Glomerular visceral epithelial cell (primary cell): Measurements from ENCODE around the gene ARFGAP2.

Experiments used
- DNase-seq: peaks from one replicate; pipeline ENCODE4 v3.0.0-alpha.2; 2016; ENCODE audit errors: extremely low spot score

Gene ARFGAP2

GRCh38 chr11:47171061-47171838 is 5.4 kb downstream of the ARFGAP2 start:
- DNase-seq: no peak

DNA sequence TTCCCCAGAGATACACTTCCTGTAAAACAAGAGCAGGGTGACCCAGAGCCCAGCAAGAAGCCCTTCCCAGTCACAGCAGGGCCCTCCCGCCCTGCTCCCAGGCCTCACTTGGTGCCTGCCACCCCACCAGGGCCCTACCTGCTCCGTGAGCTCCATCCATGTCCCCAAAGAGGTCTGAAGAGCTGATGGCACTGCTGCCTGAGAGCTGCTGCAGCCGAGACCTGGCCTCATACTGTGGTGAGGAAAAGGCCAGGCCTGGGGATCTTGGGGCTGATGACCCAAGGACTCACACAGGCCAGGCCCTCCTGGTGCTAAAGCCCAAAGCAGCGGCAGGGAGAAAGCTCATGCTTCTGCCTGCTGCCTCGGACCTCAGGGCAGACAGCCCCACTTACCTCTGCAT is 10.3 kb downstream of the ARFGAP2 start:
- no peak for DNase-seq

DNA sequence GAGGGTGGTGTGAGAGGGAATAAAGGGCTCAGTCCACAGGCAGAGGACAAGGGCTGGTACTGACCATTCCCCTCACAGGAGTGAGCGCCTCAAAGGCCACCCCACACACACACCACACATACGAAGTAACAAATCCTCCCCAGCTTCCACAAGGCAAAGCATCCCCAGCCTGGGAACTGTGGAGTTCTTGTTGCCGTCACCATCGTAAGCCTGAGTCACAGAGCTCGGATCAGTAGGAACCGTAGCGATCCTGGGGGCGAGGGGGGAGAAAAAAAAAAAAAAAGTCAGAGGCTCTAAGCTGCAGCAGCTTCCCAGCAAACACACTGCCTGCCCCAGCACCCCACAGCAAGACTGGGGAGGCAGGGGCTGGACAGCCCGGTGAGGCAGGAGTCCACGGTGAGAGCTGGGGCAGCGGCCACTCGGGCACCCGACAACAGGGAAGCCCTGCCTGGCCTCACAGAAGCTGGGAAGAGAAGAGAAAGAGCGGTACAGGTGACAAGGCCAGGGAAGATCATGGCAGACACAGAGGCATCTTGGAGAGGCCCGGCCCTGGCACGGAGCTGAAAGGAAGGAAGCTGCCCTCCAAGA is 11.3 kb downstream of the ARFGAP2 start:
- DNase-seq: no peak

DNA sequence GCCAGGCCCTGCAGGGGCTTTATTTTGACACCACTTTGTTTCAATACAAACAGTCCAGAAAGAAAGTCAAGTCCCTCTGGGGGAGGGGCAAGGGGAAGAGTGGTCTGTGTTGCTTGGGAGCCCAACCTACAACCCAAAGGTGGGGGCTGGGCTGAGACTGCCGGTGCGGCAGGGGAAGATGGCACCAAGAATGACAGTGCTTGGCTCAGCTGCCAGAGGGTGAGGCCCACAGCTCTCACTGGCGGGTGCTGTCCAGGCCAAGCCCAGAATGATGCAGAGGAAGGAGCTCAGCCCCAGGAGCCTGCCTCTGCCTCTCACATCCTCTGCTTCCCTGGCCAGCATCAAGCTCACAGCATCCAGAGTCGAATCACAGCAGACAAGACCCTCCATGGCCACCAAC is 12.4 kb downstream of the ARFGAP2 start:
- DNase-seq: no peak

DNA sequence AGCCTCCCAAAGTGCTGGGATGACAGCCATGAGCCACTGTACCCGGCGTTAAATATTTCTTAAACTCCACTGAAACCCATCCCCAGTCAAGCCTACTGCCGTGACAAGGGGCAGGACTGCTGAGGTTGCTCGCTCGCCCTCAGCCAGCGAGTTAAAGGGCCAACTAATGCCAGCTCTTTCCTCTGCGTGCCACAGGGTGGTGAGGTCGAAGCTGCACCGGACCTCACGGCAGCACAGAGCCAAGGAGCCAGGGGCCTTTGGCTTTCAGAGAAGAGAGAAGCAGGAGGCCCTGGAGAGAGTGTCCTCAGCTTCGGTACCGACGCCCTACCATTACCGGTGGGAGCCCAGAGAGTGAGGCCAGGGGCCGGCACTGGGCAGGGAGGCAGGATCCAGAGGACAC is 12.8 kb downstream of the ARFGAP2 start:
- DNase-seq: no peak

GRCh38 chr11:47163193-47163592 is 13.5 kb downstream of the ARFGAP2 start:
- no peak for DNase-seq

- DNase-seq: no peak
These were observed 14.3 kb downstream of the ARFGAP2 start for GRCh38 chr11:47162426-47162825.

GRCh38 chr11:47161890-47162289 is 14.8 kb downstream of the ARFGAP2 start:
- DNase-seq: no peak

GRCh38 chr11:47161134-47161854 is 15.4 kb downstream of the ARFGAP2 start:
- DNase-seq: peak; percentile 69

DNA sequence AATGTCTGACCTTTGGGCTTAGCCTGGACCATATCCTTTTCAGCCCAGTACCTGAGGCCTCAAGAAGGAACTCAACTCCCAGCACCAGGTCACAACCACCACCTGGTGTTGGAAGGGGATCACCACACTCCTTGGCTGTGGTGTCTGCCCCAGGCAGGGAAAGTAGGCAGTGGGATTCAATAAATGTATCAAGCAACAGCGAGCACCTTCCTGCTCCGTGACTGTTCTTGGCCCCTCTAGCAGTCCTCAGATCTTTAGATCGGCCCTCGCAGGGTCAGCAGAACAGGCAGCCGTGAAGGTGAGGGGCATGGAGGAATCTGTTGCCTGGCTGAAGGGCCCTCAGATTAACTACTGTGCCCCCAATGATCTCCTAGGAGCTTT is 15.9 kb downstream of the ARFGAP2 start:
- DNase-seq: no peak

DNA sequence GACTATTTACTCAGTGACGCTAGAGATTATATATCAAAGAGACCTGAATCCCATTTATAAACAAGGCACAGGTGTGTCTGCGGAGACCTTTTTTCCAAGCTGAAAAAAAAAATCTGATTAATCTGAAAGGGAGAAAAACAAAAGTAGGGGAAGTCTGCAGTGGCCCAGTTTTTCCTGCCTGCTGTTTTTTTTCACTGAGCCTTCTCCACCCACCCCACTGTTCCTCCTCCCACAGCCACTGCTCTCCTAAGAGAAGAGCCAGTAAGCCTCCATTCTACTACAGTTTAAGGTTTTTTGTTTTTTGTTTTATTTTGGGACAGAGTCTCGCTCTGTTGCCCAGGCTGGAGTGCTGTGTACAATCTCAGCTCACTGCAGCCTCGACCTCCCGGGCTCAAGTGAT is 18.4 kb downstream of the ARFGAP2 start:
- DNase-seq: no peak

- no peak for DNase-seq
These were observed 18.9 kb downstream of the ARFGAP2 start for GRCh38 chr11:47157805-47158204.

- DNase-seq: no peak
These were observed 19.7 kb downstream of the ARFGAP2 start for GRCh38 chr11:47156951-47157350.

DNA sequence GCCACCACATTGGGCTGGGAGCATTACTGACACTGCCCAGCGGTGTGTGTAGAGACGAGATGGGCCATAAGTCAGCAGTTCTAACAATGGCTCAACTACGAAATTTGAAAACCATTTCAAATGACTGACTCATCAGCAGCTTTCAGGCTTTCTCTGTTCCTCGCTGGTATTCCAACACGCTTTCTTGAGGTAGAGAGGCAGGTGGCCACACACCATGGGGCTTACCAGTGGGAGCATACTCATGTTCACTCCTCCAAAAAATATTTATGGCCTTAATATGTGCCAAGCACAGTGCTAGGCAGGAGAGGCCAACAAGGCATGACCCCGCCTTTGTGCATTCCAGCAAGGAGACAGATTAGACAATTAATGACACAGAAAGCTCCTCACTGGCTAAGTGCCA is 20.3 kb downstream of the ARFGAP2 start:
- no peak for DNase-seq

- DNase-seq: no peak
These were observed 20.8 kb downstream of the ARFGAP2 start for GRCh38 chr11:47155879-47156278.

DNA sequence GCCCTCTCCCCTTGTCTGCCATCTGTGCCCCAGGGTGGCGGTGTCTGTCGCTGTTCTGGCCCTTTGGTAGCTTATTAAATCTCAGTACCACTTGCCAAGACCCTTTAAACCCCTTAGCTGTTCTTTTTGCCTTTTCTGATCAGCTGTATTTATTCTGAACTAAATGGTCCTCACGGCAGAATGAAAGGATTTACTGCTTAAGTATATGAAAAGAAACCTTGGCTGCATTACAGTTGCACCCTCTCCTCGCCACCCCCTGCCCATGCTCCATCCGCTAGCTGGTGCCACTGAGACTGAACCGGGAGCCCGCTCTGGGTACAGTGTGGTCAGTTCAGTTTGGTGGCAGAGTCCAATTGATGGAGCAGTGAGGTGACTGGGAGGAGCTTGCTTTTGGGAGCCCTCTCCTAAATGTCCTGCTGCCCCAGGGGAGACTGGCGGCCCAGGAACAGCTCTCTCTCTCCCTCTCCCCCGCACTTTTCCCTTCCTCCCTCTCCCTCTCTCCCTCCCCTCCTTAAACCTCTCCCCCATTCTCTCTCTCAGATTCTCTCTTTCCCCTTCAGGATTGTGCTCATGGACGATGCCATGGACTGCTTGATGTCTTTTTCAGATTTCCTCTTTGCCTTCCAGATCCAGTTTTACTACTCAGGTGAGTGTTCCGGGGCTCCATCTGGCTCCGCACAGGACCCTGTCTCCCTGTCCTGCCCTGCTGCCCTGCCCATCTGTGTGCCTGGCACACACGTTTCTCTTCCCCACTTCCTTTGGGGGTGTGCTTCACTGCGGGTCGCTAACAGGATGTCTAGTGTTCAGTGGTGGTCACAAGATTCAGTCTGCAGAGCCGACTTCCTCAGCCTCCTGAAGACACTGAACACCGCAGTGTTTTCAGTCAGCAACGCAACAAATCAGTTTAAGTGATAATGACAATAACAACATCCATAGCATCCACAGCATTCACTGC is 21.8 kb downstream of the ARFGAP2 start:
- DNase-seq: no peak

- peak; percentile 76 for DNase-seq
These were observed 23.4 kb downstream of the ARFGAP2 start for GRCh38 chr11:47152953-47153950.

- DNase-seq: no peak
These were observed 24.3 kb downstream of the ARFGAP2 start for GRCh38 chr11:47152126-47152952.

GRCh38 chr11:47149782-47150181 is 26.9 kb downstream of the ARFGAP2 start:
- DNase-seq: no peak
